ENCODE data around the gene TRMT44.

The TRMT44 gene, protein sequence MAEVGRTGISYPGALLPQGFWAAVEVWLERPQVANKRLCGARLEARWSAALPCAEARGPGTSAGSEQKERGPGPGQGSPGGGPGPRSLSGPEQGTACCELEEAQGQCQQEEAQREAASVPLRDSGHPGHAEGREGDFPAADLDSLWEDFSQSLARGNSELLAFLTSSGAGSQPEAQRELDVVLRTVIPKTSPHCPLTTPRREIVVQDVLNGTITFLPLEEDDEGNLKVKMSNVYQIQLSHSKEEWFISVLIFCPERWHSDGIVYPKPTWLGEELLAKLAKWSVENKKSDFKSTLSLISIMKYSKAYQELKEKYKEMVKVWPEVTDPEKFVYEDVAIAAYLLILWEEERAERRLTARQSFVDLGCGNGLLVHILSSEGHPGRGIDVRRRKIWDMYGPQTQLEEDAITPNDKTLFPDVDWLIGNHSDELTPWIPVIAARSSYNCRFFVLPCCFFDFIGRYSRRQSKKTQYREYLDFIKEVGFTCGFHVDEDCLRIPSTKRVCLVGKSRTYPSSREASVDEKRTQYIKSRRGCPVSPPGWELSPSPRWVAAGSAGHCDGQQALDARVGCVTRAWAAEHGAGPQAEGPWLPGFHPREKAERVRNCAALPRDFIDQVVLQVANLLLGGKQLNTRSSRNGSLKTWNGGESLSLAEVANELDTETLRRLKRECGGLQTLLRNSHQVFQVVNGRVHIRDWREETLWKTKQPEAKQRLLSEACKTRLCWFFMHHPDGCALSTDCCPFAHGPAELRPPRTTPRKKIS

DNA sequence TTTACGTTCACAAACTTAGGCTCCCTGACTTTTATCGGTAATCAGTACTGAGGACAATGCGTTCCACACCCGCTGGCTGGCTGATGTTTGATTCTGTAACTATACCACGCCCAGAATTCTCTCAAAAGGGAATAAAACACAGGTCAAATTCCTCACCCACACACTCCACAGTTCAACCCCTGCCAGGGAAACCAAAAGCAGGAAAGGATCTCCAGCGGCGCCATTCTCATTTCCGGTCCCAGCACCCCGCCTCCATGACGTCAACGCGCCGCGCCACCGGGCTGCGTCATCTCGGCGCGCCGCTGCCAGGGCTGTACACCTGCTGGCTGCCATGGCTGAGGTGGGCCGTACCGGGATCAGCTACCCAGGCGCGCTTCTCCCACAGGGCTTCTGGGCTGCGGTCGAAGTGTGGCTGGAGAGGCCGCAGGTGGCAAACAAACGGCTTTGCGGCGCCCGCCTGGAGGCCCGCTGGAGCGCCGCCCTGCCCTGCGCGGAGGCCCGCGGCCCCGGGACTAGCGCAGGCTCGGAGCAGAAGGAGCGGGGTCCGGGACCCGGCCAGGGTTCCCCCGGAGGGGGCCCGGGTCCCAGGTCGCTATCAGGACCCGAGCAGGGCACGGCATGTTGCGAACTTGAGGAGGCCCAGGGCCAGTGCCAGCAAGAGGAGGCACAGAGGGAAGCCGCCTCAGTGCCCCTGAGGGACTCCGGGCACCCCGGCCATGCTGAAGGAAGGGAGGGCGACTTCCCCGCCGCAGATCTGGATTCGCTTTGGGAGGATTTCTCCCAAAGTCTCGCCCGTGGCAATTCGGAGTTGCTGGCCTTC lies at the start of gene TRMT44, which contains the start of gene ACOX3:
Gene TRMT44, plus strand, starts transcription at position 286 of the 820 bp plus-strand sequence. Its CDS starts 46 bp downstream, at position 332.
Gene ACOX3, minus strand, starts transcription at position 232 of the 820 bp plus-strand sequence. CDS start 24,202 bp downstream, outside the sequence.
- DNase-seq, result peak; percentile 28 to 94 (median 82)

DNA sequence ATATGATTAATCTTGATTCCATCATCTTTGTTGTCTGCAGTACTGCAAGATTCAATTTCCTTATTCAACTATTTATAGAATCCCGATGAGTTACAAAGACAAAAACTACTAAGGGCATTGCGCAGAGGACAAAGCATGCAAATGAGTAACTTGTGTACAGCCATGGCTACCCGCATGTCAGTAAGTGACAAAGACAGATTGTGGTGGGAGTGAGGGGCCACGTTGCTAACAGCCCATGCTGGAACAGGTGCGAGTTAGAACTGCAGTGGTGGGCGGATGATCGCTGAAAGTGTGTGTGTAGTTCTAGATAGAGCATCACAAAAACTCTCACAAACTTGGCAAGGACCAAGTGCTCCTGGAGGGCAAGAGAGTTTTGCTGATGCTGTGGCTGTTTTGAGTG lies 49.5 kb upstream of the TRMT44 start:
- DNase-seq, result peak in 13 of 56 donors; percentile 6 to 49 (median 24)

DNA sequence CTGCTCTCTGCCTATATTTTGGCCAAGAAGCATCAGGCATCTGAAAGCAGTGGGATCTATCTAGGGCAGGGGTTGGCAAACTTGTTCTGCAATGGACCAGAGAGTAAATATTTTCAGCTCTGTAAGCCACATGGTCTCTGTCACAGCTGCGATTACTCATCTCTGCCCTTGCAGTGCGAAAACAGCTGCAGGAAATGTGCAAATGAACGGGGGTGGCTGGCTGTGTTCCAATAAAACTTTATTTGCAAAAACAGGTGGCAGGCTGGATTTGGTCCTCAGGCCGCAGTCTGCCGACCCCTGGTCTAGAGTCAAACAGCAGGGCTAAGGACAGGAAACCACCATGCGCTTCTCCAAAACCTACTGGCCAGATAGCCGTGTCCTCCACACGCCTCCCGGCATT lies 48.6 kb upstream of the TRMT44 start:
- peak in 33 of 56 donors; percentile 10 to 78 (median 49) for DNase-seq

DNA sequence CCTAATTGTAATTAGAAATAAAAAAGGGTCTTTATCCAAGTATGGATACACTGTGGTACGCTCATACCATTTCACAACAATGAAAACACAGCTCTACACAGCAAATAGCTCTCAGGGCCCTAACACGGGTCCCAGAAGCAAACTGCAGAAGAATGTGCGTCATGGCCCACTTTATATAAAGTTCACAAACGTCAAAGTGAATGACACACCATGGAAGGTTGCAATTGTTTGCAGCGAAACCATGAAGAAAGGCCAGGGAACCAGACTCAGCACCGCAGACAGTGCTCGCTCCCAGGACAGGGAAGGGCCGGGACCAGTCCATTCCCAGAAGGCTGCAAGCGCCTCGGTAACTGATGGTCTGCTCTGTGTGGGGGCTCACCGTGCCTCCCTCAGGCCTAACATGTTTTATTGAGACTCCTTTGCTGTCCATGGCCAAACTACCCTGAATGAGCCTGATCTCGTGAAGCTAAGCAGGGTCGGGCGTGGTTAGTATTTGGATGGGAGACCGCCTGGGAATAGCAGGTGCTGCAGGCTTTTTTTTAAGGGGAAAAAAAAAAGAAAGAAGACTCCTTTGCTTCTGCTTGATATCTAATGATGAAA lies 47.9 kb upstream of the TRMT44 start:
- DNase-seq, result peak in 3 of 56 donors; percentile 5 to 23 (median 6)

DNA sequence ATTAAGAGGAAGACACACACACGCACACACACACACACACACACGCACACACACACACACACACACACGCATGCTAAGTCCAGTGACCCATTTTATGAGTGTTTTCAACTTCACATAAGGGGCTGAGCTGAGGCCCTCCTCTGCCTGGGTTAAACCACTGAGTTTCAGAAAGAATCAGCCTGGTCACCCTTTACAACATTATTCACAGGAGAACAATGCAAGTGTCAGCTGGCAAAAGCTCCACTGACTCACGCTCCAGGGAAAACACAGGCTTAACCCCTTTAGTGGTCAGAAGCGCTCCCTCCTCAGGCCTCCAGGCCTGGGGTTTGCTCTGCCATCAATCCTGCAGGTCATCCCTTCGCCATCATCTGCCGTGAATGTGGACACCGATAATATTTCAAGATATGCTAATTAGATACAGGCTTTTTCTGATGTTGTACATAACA lies 47.0 kb upstream of the TRMT44 start:
- peak in 45 of 56 donors; percentile 16 to 89 (median 50) for DNase-seq

DNA sequence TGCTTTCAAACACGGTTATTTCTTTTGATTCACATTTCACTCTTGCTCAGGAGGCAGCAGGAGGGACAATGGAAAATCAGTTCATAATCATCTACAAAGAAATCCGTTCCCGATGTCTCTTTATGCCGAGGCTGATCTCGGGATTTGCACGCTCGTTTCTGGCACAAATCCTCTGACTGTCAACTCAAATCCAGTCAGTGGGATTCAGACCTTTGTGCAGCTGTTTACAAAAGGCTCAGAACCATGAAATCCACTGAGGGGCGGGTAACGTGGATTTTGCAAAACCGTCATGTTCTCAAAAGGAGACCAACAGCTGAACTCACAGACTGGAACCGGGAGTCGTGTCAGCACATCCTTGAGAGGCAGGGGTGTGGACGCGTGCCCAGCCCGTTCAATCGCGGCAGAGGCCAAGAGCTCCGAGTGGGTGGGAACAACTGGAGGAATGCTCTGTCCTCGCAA lies 46.5 kb upstream of the TRMT44 start:
- peak in 43 of 56 donors; percentile 16 to 76 (median 53) for DNase-seq

DNA sequence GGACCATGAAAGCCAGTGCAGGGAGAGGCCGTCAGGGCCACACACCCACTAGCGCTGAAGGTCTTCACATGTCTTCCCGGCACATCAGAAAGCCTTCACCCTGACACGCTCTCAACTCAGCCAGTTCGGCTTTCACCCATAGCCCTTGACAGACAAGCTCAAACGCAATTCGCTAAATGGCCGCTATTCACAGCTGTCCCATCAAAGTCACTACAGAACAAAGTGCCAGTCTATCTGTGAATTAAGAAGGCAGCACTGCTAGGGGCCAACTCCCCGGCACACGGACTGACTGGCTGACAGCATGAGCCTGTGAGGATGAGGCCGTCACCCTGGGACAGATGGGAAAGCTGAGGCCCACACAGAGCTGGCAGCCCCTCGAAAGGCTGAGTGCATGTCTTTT lies 45.8 kb upstream of the TRMT44 start:
- peak in 31 of 56 donors; percentile 16 to 75 (median 50) for DNase-seq

DNA sequence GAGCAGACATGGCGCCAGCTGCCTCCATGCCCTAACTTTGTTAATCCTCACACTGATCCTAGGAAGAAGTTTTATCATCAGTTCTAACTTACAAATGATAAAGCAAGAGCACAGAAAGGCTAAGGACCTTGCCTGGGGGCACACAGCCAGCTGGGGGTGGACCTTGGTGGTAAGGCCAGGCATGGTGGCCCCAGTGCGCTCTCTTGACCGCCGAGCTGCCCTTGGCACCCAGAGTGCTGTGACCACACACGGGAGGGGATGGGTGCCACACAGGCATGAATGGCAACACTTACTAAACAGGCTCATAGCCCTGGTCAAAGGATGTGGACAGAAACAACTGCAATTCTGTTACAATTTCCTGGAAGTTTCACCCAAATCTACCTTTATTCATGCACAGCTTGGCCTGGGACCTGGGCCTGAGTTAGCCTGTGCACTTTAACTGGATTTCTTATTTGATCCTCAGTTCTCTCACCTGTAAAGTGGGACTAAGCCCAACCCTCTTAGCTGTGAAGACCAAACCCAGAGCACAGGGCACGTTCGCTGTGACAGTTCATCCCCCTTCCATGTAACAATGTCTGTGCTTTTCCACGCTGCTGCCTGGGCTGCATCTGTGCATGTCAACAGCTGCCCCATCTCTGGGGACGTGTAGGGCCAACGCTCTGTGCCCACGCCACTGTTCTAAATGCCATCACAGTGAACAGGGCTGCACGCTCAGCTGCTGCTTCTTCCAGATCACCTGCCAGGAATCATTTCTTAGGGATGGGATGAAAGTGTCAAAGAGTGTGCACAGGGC lies 44.9 kb upstream of the TRMT44 start:
- no peak for DNase-seq

DNA sequence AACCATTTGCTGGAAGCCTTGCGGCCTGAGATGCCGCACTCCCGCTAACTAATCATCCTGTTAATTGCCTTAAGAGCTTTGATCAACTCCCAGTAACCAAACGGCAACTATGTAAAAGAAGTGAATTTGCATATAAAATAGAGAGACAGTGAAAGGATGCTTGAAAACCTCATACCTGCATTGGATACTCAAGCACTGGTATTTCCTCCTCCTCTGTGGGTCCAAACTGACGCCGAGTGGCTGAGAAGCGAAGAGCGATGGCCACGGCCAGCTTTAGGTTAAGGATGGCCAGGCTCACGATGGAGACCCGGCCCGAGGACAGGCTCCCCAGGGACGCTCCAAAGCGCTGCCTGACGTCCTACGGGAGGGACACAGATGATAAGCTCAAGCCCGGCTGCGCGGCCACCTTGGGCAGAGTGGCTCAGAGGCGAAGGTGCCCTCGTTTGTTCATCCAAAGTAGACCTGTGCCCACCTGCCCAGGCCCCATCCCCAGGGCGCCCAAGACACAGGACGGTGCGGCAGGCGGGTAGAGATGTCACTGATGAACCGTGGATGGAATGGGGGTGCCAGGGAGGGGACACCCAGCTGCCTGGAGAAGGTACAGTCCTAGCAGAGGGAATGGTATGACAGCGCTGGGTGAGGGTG lies 43.7 kb upstream of the TRMT44 start:
- DNase-seq, result no peak

DNA sequence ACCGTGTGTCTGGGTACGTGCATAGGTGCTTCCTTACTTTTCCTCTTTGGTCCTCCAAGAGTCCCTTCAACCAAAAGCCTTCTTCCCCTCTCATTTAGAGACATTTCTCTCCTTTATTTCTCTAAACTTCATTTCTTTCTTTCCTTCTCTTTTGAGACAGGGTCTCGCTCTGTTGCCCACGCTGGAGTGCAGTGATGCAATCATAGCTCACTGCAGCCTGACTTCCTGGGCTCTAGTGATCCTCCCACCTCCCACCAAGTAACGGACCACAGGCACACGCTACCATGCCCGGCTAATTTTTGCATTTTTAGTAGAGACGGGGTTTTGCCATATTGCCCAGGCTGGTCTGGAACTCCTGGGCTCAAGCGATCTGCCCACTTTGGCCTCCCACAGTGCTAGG lies 42.2 kb upstream of the TRMT44 start:
- no peak for DNase-seq

DNA sequence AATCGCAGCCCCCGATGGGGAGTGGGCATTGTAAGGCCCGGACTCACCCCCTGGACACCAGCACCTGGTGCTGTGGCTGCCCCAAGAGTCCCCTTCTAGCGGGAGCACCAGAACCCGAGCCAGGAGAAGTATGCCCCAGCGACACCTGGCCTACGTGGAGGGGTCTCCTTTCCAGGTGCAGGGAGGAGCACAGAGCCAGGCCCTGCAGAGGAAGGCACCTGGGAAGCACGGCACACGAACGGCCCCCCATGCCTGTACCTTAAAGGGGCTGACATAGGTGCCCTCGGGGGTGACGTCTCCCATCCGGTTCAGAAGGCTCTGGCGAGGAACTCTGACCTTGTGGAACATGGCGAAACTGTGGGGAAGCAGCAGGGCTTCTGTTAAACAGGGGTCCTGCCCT lies 41.3 kb upstream of the TRMT44 start:
- DNase-seq, result no peak

DNA sequence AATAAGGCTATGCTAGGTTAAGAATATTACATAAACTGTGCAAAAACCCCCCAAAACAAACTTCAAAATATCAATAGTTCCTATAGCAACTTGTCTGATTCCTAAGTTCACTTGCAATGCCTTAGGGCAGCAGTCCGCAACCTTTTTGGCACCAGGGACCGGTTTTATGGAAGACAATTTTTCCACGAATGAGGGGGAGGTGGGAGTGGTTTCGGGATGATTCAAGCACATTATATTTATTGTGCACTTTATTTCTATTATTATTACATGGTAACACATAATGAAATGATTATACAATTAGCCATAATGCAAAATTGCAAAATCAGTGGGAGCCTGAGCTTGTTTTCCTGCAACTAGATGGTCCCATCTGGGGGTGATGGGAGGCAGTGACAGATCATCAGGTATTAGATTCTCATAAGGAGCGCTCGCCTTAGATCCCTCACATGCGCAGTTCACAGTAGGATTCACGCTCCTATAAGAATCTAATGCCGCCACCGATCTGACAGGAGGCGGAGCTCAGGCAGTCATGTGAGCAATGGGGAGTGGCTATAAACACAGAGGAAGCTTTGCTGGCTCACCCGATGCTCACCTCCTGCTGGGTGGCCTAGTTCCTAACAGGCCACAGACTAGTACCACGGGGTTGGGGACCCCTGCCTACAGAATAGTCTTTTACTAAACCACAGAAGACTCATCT lies 39.8 kb upstream of the TRMT44 start:
- DNase-seq, result no peak

DNA sequence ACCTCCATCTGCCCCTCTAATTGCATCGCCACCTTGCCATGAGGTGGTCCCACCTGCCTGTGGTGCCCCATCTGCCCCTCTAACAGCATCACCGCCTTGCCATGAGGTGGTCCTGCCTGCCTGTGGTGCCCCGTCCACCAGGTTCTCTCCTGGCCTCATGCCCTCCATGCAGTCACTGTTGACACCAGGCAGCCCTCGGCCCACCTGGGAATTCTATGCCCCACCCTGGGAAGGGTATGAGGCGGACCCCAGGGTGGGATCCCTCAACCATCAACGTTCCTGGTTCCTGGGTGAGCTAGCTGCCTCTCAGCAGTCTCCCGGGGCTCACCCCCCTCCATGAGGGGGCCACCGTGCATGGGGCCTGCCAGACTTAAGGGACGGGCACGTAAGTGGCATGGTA lies 38.9 kb upstream of the TRMT44 start:
- no peak for DNase-seq

DNA sequence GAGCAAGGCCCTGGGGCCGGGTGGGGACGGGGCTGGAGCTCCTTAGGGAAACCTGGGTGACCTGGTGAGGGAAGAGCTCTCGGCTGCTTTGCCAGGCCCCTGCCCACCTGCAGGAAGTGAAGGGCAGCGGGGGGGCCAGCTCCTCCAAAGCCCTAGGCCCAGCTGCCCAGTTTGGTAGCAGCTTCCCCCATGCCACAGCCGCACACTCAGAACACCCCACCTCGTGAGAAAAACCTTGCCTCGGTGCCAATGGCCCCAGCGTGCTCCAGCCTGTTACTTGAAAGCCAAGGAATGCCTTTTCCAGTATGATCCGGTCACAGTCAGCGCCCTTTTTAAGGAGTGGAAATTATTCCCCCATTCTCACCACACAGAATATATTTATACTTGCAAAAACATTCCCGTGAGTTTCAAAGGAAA lies 38.4 kb upstream of the TRMT44 start:
- peak in 1 of 56 donors; percentile 12 for DNase-seq

DNA sequence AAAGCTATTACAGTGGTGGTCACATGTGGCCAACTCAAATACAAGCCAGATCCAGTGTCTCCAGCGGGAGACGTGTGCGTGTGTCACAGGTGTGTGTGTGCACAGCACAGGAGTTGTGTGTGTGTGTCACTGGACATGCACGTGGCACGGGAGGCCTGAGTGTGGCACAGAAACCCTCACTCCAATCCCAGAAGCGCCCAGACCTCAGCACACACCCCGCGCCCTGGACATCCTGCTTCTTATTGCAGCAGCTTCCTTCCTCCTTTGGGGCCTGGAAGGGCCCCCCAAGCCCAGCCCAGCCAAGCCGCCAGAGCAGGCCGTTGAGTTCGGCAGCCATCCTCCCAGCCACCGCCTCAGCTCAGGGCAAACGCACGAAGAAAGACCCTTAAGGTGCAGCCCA lies 37.9 kb upstream of the TRMT44 start:
- DNase-seq, result peak in 1 of 56 donors; percentile 22

DNA sequence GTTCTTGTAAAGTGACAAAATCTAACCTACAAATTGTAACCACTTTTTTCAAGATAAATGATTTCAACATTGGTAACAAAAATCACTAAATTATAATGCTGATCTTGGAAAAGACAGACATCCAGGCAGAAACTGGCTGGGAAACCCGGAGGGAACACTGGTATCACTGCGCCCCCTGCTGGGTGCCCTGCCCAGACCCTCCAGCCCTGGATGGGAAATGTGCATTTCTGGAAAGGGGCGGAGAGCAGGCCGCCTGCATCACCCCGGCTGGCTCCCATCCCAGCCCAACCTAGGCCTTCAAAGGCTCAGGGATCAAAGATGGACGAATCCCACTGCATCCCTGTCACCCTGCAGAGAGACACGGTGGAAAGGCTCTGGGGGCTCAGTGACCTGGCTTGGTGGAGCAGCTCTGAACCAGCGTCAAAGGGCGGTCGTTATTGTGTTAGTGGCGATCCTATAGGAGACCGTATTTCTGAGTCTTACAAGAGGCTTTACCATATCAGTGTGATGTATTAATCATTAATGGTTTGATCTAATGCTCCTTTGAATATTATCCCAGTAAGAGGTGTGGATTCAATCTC lies 37.3 kb upstream of the TRMT44 start:
- peak in 52 of 56 donors; percentile 17 to 87 (median 58) for DNase-seq

DNA sequence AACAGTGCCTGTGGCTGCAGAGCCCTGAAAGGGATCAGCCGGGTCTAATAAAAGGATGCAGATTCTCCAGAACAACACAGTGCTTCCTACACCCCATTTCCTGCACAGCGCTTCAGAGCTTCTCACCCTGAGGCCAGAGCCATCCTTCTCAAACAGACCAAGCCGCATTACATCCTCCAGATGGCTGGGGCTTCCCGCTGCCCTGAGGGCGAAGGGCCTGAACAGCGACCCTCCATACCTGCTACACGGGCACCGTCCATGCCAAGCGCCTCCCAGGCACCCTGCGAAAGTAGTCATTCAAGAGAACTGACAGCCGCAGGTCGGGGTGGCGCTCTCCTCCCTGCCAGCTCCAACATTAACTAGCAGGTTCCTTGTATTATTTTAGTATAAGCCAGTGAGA lies 36.6 kb upstream of the TRMT44 start:
- DNase-seq, result no peak

DNA sequence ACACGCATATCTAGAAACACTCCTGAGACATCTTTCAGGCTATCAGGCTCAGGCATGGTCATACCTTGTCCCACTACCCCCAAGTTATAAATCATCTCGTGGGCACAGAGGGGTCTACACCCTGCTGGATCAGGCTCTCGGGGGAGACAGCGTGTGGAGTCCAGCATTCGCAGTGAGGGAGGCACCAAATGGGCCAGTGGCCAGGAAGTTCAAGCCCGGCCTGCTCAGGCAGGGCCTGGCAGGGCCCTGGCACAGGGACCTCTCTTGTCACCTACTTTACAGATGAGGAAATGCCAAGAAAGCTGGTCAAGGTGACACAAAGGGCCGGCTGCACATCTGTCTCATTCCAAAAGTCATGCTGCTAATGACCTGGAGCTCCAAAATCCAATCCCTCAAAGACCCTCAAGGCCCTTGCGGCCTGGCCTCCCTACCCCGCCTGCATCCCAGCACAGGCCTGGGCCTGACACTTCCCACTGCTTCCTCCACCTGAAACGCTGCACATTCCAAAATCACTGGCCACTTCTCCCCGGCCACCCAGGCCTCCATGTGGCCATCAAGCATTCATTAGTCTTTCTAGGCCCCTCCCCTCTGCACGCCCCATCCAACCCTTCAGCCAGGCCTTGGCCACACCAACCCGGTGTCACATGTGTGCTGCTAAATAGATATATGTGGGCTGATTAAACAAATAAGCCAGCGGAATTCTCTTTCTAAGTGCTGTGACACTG lies 35.6 kb upstream of the TRMT44 start:
- DNase-seq, result no peak
